ENCODE measurements around the gene OSM.
A peak's percentile ranks its signal among the peaks of the same experiment; 100 is the strongest.
"Not testable (repeated sequence)": the region's sequence is repeated elsewhere in the genome, so short reads cannot be mapped to it uniquely, and the experiment has no call there.

Gene OSM

GRCh38 chr22:30225220-30225927 lies 41.3 kb downstream of the OSM start:
- no peak for DNase-seq

- no peak for DNase-seq
These were observed 42.3 kb downstream of the OSM start for GRCh38 chr22:30224161-30224857.

GRCh38 chr22:30223303-30223702 lies 43.3 kb downstream of the OSM start:
- no peak for DNase-seq

- DNase-seq, result no peak
These were observed 44.3 kb downstream of the OSM start for GRCh38 chr22:30222321-30222720.

- peak in 1 of 4 experiments; percentile 29 for DNase-seq
These were observed 45.3 kb downstream of the OSM start for GRCh38 chr22:30221121-30221992.

- DNase-seq, result no peak
These were observed 46.2 kb downstream of the OSM start for GRCh38 chr22:30220338-30221012.

GRCh38 chr22:30219668-30220278 lies 46.9 kb downstream of the OSM start:
- DNase-seq, result no peak

GRCh38 chr22:30219049-30219654 lies 47.5 kb downstream of the OSM start:
- no peak for DNase-seq

- DNase-seq, result no peak
These were observed 48.7 kb downstream of the OSM start for GRCh38 chr22:30217698-30218560.

GRCh38 chr22:30216710-30217109 lies 49.9 kb downstream of the OSM start:
- no peak for DNase-seq

- not testable (repeated sequence) for DNase-seq
These were observed 50.4 kb downstream of the OSM start for GRCh38 chr22:30216272-30216671.

GRCh38 chr22:30214703-30215407 lies 51.8 kb downstream of the OSM start:
- no peak for DNase-seq

- DNase-seq, result no peak
These were observed 53.6 kb downstream of the OSM start for GRCh38 chr22:30212996-30213441.

All from activated naive CD4-positive, alpha-beta T cell (primary cell).